ENCODE results near the gene OS9.
"Not testable (repeated sequence)": the region's sequence is repeated elsewhere in the genome, so short reads cannot be mapped to it uniquely, and the experiment has no call there.

OS9 gene

GRCh38 chr12:57695770-57696432 lies 2.0 kb downstream of the OS9 start:
- DNase-seq (ENCODE audit: low spot score) = no peak

DNA sequence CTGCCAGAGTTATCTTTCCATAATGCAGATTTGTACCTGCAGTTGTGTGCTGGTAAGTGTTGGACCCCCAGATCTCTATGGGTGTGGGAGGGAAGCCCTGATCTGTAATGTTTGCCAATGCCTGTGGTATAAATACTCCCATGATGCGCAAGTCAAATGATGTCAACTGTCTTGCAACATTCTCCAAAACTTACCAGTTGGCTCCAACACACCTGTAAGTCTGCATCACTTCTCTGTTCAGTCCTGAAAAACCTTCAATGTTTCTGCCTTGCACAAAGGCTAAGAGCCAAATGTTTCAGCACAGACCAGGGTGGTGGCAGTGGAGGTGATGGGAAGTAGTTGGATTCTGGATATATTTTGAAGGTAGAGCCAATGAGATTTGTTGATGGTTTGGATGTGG lies 3.1 kb downstream of the OS9 start:
- no peak for DNase-seq (ENCODE audit: low spot score)

- no peak for DNase-seq (ENCODE audit: low spot score)
These were observed 4.5 kb downstream of the OS9 start for GRCh38 chr12:57698414-57698813.

DNA sequence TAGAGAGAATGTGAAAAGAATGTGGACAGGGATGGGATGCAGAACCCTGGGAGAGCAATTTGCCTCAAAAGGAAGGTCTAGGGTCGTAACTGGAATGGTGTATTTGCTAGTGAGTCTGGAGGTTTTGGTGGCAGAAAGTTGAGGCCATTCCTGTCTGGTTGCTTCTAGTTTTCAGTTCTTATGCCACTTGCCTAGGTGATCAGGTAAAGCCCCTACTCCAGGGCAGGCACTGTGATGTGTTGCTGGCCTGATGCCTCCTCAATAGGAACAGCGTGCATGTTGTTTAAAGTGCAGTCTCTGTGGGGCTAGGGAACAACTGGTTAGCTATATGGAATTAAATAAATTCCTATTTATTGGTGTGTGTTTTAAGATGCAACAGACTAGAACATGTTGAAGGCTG lies 6.4 kb downstream of the OS9 start:
- DNase-seq (ENCODE audit: low spot score) = no peak

GRCh38 chr12:57707250-57707649 lies 13.3 kb downstream of the OS9 start:
- no peak for DNase-seq (ENCODE audit: low spot score)

- DNase-seq (ENCODE audit: low spot score) = no peak
These were observed 14.4 kb downstream of the OS9 start for GRCh38 chr12:57708296-57708695.

GRCh38 chr12:57712701-57713100 lies 18.8 kb downstream of the OS9 start:
- no peak for DNase-seq (ENCODE audit: low spot score)

DNA sequence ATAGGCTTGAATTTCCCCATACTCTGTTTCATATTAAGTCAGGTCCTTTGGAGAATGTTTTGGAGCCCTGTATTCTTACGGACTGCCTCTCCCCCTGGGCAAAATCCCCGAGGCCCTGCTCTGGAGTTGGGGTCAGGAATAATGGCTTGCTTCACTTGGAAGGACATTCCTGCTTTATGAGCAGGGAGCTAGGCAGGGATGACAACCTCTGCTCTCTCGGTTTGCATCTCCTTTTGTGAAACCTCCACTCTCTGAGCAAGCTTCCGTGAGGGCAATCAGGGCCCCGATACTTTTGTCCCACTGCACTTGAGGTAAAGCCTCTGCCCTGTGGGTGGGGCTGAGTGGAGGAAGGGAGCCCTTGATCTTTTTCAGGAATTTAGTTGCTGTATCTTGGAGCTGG lies 19.3 kb downstream of the OS9 start:
- no peak for DNase-seq (ENCODE audit: low spot score)

GRCh38 chr12:57715036-57715748 lies 21.3 kb downstream of the OS9 start:
- DNase-seq (ENCODE audit: low spot score) = not testable (repeated sequence)

GRCh38 chr12:57715786-57716185 lies 21.9 kb downstream of the OS9 start:
- no peak for DNase-seq (ENCODE audit: low spot score)

DNA sequence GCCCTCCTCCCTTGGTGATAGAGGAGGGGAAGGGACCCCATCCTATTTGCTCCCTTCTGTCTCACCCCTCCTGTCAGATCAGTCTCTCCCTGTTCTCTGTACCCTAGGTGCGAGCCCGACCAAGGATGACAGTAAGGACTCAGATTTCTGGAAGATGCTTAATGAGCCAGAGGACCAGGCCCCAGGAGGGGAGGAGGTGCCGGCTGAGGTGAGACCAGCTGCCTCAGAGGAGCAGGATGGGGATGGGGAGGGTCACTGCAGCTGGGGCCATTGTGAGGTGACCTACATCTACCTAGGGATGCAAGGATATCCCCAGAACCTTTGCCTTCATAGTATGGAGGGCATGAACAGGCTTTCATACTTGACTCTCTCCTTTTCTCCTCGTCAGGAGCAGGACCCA lies 22.4 kb downstream of the OS9 start:
- DNase-seq (ENCODE audit: low spot score) = no peak

- DNase-seq (ENCODE audit: low spot score) = no peak
These were observed 23.2 kb downstream of the OS9 start for GRCh38 chr12:57717131-57717530.

DNA sequence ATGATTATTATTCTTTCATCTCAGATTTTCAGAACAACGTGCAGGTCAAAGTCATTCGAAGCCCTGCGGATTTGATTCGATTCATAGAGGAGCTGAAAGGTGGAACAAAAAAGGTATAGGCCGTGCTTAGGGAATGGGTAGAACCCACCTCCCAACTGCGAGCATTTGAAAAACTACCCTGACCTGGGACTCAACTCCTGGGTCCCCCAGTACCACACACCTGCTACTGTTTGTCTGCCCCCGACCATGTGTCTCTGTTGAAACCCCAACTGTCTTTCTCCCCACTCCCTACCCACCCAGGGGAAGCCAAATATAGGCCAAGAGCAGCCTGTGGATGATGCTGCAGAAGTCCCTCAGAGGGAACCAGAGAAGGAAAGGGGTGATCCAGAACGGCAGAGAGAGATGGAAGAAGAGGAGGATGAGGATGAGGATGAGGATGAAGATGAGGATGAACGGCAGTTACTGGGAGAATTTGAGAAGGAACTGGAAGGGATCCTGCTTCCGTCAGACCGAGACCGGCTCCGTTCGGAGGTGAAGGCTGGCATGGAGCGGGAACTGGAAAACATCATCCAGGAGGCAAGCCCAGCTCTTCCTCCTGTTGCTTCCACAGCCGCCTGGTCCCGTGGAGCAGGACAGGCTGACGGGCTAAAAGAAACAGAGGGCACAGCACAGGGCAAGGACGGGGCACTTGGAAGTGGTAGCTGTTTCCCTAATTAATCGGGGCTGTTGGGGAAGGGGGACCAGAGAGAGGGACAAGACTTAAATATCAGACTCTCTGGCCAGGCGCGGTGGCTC lies 24.1 kb downstream of the OS9 start:
- DNase-seq (ENCODE audit: low spot score) = no peak

- no peak for DNase-seq (ENCODE audit: low spot score)
These were observed 25.0 kb downstream of the OS9 start for GRCh38 chr12:57718641-57719528.

- no peak for DNase-seq (ENCODE audit: low spot score)
These were observed 26.1 kb downstream of the OS9 start for GRCh38 chr12:57719777-57720605.

DNA sequence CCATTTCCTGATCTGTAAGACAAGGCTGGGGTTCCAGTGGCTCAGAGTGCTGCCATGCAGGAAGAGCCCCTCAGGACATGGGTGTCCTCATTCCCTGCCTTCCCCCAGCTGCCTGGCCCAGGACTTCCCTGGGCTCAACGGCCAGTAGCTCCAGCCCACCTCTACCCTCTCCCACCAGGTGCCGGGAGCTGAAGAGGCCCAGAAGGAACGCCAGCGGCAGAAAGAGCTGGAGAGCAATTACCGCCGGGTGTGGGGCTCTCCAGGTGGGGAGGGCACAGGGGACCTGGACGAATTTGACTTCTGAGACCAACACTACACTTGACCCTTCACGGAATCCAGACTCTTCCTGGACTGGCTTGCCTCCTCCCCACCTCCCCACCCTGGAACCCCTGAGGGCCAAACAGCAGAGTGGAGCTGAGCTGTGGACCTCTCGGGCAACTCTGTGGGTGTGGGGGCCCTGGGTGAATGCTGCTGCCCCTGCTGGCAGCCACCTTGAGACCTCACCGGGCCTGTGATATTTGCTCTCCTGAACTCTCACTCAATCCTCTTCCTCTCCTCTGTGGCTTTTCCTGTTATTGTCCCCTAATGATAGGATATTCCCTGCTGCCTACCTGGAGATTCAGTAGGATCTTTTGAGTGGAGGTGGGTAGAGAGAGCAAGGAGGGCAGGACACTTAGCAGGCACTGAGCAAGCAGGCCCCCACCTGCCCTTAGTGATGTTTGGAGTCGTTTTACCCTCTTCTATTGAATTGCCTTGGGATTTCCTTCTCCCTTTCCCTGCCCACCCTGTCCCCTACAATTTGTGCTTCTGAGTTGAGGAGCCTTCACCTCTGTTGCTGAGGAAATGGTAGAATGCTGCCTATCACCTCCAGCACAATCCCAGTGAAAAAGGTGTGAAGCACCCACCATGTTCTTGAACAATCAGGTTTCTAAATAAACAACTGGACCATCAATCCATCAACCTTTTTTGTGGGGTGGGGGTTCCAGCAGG lies 27.0 kb downstream of the OS9 start:
- DNase-seq (ENCODE audit: low spot score) = peak; percentile 16

DNA sequence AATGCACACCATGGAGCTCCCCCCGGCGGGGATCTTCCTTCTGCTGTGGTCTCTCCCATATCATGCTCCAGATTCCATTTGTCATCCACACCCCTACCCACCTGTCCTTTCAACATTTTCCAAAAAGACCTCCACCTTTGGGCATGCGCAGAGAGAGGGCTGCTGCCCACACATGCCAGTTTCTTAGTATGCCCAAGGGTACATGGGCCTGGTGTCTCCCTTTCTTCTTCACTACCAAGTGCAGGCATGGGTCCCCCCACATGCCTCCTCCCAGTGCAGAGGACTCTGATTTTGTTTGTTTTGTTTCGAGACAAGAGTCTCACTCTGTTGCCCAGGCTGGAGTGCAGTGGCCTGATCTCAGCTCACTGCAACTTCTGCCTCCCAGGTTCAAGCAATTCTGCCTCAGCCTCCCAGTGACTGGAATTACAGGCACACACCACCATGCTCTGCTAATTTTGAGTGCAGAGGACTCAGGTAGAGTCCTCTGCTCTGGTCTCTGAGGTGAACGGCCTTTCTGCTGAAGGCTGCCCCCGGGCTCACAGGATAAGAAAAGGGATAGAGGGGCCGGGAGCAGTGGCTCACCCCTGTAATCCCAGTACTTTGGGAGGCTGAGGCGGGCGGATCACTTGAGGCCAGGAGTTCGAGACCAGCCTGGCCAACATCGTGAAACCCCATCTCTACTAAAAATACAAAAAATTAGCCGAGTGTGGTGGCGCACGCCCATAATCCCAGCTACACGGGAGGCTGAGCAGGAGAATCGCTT lies 28.1 kb downstream of the OS9 start:
- peak; percentile 11 for DNase-seq (ENCODE audit: low spot score)

DNA sequence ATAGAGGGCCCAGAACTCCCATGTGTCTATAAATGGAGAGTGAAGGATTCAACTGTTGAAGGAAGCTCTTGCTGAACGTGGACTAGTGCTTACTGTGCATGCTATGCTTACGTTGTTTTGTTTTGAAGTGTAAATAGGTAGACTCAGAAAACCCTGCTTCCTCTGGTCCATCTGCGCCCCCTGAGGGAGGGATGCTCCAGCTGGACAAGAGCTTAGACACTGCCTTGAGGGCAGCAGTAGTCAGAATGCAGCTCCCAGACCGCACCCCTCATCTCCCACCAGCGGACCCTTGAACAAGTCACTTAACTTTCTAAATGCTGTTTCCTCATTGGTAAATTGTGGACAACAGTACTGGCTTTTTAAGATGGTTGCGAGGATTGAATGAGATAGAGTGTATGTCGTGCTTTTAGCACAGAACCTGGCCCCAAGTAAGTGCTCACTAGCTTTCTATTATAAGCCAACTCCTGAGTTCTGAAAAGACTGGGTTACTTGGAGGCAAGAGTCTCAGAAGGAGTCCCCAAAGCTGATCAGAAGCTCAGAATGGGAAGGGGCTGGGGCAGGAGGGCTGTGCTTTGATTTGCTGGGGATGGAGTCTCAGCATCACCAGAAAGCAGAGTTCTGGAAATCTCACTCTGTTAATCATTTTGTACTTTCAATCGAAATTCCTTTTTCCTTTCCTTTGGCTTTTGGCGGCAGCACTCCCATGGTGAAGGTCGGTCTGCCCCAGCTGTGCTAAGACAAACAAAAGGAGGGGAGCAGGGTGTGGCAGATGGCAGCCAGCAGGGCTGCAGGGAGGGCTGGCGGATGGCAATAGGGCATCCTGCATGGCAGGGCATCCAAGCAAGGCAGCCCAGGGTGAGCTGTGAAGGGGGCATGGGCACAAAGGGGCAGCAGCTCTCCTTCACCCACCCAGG lies 29.0 kb downstream of the OS9 start:
- peak; percentile 46 for DNase-seq (ENCODE audit: low spot score)
